ENCODE data around the gene RPL28.

Gene RPL28

DNA sequence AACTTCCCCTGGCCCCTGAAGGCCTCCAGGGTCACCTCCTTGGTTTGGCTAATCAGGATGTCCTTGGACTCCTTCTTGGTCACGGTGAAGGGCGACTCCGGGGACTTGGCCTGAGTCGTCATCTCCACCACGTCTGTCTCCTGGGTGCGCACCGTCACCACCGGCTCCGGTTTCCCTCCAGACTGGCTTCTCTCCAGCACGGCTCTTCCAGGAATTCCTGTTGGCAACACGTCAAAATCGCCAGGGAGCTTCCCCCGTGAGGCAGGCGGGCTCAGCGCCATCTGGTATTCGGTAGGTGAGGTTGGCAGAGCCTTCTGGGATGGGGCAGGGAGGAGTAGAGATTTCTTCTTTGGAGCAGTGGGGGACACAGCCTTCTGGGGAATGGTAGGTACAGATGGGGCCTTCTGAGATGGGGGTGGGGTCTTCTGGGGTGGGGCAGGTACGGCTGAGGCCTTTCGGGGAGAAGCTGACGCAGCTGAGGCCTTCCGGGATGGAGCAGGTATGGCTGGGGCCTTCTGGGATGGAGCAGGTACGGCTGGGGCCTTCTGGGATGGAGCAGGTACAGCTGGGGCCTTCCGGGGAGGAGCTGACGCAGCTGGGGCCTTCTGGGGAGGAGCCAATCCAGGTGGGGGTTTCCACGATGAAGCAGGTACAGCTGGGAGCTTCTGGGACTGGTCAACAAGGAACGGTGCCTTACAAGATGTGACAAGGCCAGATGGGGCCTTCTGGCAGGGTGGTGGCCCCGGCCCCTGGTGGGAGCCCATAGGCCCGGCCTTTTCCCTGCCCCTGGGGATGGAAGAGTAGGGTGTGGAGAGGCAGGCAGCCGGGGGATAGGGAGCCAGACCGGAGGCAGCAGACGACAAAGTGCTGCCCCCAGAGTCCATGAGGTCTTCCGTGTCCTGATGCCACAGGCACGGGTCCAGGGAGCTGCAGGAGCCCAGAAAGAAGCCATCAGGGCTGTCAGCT, 26.5 kb upstream of the RPL28 start:
- Histone ChIP-seq H3K36me3 (ENCODE audit: insufficient read depth, low read length) (no peaks in the 10 kb centered on the region), H3K9me3 (ENCODE audit: insufficient read depth, low read length, severe bottlenecking) (no peaks in the 10 kb centered on the region), H3K79me2 (ENCODE audit: insufficient read depth, low read length) (no peaks in the 10 kb centered on the region), H3K4me1 (ENCODE audit: insufficient read depth, low read length) (no peaks in the 10 kb centered on the region), H3K4me3 (ENCODE audit: low read depth in 1 of 2, low read length in 2 of 2) (no peak overlapping the region), H3K4me2 (ENCODE audit: insufficient read depth, low read length) (no peak overlapping the region), H2AFZ (ENCODE audit: low read depth, low read length) (no peak overlapping the region), H3K27ac (ENCODE audit: low read length) (no peak overlapping the region), H4K20me1 (ENCODE audit: insufficient read depth, low read length) (no peaks in the 10 kb centered on the region), H3K27me3 (ENCODE audit: insufficient read depth, low read length, poor library complexity) (no peaks in the 10 kb centered on the region), H3K9ac (ENCODE audit: low read depth, low read length) (no peak overlapping the region)
- DNase-seq (no peak), ATAC-seq (ENCODE audit: insufficient read depth, low read depth) (no peak)
- TF ChIP-seq, protein P1, sequence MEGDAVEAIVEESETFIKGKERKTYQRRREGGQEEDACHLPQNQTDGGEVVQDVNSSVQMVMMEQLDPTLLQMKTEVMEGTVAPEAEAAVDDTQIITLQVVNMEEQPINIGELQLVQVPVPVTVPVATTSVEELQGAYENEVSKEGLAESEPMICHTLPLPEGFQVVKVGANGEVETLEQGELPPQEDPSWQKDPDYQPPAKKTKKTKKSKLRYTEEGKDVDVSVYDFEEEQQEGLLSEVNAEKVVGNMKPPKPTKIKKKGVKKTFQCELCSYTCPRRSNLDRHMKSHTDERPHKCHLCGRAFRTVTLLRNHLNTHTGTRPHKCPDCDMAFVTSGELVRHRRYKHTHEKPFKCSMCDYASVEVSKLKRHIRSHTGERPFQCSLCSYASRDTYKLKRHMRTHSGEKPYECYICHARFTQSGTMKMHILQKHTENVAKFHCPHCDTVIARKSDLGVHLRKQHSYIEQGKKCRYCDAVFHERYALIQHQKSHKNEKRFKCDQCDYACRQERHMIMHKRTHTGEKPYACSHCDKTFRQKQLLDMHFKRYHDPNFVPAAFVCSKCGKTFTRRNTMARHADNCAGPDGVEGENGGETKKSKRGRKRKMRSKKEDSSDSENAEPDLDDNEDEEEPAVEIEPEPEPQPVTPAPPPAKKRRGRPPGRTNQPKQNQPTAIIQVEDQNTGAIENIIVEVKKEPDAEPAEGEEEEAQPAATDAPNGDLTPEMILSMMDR (IDR thresholded peaks at IDR 0.05; ENCODE audit: borderline replicate concordance, extremely low read depth, low read length, poor library complexity, severe bottlenecking): no peak
- no peak for TF ChIP-seq EZH2 (IDR thresholded peaks at IDR 0.05; ENCODE audit: borderline replicate concordance, low read depth, low read length, severe bottlenecking)

DNA sequence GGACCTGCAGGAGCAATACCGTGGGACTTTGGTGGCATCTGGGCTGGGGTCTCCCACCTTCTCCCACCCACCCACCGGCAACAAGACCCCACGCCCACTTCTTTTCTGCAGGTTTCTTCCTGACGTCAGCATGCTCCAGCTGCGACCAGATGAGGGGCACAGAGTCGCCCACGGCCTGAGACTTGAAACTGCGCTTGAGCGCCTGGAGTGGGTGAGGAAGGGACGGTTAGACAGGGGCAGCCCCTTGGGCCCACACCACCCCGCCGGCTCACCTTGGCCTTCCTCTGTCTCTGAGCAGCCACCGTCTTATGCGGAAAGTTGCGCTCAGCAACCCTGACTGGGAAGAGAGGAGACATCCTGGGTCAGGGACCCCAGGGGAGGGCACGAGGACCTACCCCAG, 24.8 kb upstream of the RPL28 start:
- Histone ChIP-seq H3K4me1 (ENCODE audit: insufficient read depth, low read length) (no peaks in the 10 kb centered on the region), H3K79me2 (ENCODE audit: insufficient read depth, low read length) (no peaks in the 10 kb centered on the region), H3K27ac (ENCODE audit: low read length) (no peak overlapping the region), H3K27me3 (ENCODE audit: insufficient read depth, low read length, poor library complexity) (no peaks in the 10 kb centered on the region), H3K9ac (ENCODE audit: low read depth, low read length) (no peak overlapping the region), H3K36me3 (ENCODE audit: insufficient read depth, low read length) (no peaks in the 10 kb centered on the region), H3K9me3 (ENCODE audit: insufficient read depth, low read length, severe bottlenecking) (no peaks in the 10 kb centered on the region), H4K20me1 (ENCODE audit: insufficient read depth, low read length) (no peaks in the 10 kb centered on the region), H3K4me3 (ENCODE audit: low read depth in 1 of 2, low read length in 2 of 2) (no peak overlapping the region), H3K4me2 (ENCODE audit: insufficient read depth, low read length) (no peak overlapping the region), H2AFZ (ENCODE audit: low read depth, low read length) (no peak overlapping the region)
- DNase-seq: no peak
- no peak for TF ChIP-seq EZH2 (IDR thresholded peaks at IDR 0.05; ENCODE audit: borderline replicate concordance, low read depth, low read length, severe bottlenecking)
- TF ChIP-seq, protein P1 (IDR thresholded peaks at IDR 0.05; ENCODE audit: borderline replicate concordance, extremely low read depth, low read length, poor library complexity, severe bottlenecking): no peak
- ATAC-seq (ENCODE audit: insufficient read depth, low read depth): no peak

DNA sequence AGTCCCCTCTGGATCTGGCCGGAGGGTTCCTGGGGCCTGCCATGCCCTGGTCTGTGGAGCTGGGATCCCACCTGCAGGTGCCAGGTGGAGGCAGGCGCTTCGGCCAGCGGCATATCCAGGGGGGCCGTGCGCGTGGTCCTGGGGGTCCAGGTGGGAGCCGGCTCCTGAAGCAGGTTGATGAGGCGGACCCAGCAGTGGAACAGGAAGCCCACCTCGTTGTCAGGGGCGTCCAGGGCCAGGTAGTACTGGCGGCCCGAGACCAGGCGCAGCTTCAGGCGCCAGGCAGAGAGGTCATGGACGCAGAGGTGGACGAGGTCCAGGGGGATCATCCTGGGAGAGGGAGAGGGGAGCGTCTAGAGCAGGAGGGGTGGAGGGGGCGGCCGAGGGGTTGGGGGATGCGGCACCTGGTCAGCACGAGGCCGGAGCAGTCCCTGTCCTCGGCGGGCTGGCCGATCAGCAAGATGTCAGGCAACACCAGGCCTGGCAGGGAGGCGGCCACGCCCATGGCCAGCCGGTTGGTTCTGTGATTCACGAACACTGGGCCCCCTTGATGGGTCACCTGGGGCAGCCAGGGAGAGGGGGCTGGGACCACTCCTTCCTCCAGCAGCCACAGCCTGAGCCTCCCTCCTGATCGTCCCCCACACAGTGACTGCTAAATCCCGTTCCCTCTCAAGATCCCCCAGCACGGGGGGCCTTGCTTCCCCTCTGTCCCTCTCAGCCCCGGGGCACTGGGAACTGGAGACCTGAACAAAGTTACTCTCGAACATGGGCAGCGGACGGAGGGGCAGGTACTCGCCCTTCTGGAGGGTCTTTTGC, 23.4 kb upstream of the RPL28 start:
- Histone ChIP-seq H3K36me3 (ENCODE audit: insufficient read depth, low read length) (no peaks in the 10 kb centered on the region), H3K27ac (ENCODE audit: low read length) (no peak overlapping the region), H3K27me3 (ENCODE audit: insufficient read depth, low read length, poor library complexity) (no peaks in the 10 kb centered on the region), H3K79me2 (ENCODE audit: insufficient read depth, low read length) (no peaks in the 10 kb centered on the region), H3K4me1 (ENCODE audit: insufficient read depth, low read length) (no peaks in the 10 kb centered on the region), H3K4me2 (ENCODE audit: insufficient read depth, low read length) (no peak overlapping the region), H2AFZ (ENCODE audit: low read depth, low read length) (no peak overlapping the region), H4K20me1 (ENCODE audit: insufficient read depth, low read length) (no peaks in the 10 kb centered on the region), H3K4me3 (ENCODE audit: low read depth in 1 of 2, low read length in 2 of 2) (no peak overlapping the region), H3K9ac (ENCODE audit: low read depth, low read length) (no peak overlapping the region), H3K9me3 (ENCODE audit: insufficient read depth, low read length, severe bottlenecking) (no peaks in the 10 kb centered on the region)
- ATAC-seq (ENCODE audit: insufficient read depth, low read depth) (no peak), DNase-seq (no peak)
- TF ChIP-seq, protein P1 (IDR thresholded peaks at IDR 0.05; ENCODE audit: borderline replicate concordance, extremely low read depth, low read length, poor library complexity, severe bottlenecking): no peak
- no peak for TF ChIP-seq EZH2 (IDR thresholded peaks at IDR 0.05; ENCODE audit: borderline replicate concordance, low read depth, low read length, severe bottlenecking)
